LoVo (cell line): Measurements from ENCODE around the gene SPTA1.

Source experiments
- DNase-seq: peaks from one replicate; pipeline ENCODE4 v3.0.0-alpha.2; 2016; ENCODE audit warnings: low spot score

SPTA1 gene

DNA sequence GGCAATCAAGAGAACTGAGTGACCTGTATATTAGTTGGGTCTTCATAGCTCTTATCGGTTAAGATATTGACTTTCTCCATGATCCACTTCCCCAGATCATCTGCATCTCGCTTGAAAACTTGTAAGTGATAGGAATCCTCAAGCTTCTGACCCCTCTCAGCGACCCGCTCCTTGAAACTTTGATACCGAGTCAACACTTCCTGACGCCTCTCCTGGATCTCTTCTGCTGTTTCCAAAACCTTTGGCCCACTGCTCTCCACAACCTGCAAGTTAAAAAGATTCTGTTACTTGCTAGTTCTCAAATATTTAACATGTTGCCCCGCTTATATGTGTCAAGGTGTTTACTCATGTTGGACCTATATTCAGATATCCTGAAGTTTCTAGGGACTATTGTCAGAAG is 1.4 kb downstream of the SPTA1 start:
- DNase-seq, result no peak

DNA sequence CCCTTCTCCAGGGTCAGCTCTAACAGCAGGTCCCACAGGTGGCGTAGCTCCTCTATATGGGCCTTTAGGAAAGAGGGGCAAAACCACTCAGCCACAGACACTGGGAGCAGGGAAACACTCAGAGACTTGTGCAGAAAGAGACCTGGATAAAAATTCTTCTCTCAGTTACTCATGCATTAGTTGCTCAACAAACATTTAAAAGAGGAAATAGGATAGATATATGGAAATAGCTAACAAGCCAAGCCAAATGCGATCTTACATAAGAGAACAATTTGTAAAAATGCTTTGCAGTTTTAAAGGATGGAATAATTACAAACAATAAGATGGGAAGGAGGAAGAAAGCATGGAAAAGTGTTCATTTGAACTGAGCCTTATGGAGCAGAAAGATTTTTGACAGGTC is 4.9 kb downstream of the SPTA1 start:
- DNase-seq, result no peak

DNA sequence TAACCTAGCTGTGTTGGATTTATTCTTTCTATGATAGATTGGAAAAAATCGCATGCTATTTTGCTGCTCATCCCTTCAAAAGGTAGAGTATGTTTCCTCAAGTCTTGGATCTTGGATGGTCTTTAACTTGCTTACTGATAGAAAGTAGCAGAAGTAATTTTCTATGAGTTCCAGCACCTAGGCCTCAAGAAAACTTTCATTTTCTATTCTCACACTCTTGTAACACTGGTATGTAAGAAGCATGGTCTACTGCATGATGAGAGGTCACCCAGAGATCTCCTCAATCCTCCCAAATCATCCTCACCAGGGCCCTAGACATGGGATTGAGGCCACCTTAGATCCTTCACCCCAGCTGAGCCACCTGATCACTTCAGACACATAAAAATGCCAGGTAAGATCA is 7.2 kb downstream of the SPTA1 start:
- DNase-seq, result no peak

DNA sequence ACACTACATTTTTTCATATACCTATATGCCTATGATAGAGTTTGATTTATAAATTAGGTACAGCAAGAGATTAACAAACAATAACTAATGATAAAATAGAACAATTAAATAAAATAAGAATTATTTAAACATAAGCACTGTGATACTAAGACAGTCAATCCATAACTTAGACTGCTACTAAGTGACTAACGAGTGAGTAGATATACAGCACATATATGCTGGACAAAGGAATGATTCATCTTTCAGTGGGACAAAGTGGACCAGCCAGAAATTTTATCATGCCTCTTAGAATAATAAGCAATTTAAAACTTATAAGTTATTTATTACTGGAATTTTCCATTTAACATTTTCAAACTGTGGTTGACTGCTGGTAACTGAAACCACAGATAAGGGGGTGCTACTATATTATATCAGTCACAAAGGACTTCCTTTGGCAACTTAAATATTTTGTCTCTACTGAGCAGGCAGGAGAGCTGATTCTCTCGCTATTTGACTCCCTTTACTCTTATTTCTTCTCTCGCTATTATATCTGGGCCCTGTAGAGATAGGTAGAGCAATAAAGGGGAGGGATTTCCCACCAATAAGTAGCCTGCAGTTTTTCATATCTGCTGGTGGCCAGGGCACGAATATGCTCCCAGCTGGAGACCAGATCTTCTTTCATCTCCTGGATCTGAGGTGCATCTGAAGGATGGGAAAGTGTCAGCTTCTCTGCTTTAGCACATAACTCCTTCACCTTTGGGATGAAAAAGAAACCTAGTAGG is 10.8 kb downstream of the SPTA1 start:
- no peak for DNase-seq

DNA sequence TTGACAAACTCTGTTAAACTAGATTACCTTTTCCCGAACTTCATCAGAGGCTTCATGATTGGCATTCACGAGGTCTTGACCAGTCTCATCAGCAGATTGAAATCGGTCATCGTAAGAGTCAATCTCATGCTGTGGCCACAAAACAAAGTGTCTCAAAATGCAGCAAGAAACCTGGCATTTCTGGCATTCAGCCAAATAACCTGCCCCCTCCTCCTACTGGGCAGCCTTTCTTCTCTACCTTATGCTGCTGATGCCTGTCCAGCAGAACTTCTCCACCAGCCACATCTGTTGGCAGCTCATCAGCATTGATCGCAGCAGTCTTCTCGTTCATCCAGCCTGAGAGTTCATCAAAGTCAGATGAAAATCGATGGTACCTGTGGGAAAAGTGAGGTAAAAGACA is 12.2 kb downstream of the SPTA1 start:
- no peak for DNase-seq

DNA sequence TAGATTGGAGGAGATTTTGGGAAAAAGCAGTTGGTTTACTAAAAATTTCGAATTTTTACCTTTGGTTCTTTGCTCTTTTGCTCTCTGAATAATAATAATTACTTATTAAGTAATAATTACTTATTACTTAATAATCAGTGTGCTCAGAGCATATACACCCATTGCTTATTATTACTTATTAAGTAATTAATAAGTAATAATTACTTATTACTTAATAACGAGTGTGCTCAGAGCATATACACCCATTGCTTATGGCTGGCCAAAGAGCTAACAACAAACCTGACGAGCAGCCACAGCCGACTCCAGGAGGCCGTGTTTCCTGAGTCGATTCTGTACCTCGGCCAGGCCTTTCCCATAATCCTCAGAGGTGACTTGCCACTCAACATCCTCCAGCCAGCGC is 20.5 kb downstream of the SPTA1 start:
- no peak for DNase-seq

DNA sequence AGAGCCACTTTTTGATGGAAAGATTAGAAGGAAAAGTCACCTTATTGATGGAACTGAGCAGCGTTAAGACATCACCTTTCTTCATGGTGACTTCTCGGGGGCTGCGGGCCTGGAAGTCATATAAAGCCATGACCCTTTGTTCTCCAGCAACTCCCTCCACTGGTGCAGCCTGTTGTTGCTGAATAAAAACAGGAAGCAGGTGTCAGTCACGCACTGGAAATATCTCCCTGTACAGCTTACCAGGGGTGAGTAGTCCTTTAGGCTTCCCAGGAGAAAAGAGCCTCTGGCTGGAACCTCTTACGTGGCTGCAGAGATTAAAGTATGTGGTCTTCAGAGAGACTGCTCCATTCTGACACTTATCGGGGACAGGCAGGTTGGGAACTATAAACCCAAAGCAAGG is 31.9 kb downstream of the SPTA1 start:
- DNase-seq, result no peak

DNA sequence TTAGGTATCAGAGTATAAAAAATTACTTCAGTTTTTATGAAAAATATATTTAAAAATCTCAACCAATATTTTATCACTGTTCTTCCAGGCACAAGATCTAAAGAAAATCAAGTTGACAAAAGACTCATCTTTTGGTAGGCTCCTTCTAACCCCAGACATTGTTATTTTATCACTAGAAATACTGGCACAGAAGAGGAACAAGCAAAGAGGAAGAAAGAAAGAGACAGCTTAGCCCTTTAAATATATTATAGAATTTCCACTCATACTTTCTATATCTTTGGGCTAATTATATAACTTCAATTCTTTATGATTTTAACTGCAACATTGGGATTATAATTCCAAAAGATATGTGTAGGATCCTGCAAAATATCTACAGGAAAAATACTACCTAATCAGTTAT is 32.4 kb downstream of the SPTA1 start:
- no peak for DNase-seq

DNA sequence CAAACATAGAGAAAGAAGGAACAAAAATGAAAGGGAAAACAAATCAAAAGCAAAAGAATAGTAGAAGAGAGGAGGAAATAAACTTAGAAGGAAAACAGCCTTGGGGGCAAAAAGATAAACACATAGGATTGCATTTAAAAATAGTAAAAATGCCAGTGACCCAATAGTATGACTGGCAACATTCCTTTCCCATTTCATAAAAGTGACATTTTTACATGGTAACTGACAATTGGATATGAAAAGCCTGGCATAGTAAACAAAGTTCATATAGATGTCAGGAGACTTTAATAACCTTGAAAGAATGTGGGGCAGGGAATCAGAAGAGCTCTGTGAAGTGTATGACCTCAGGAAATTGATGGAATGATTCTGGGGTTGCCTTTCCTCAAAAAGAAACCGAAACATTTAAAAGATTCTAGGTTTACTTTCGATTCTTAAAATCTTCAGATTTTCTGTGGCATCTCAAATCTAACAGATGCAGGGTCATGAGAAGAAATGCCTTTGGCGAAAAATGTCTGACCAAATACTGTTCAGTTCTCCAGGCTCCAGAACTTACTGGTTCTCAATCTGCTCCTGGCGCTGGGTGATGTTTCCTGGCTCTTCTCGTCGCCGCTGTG is 33.7 kb downstream of the SPTA1 start:
- no peak for DNase-seq

DNA sequence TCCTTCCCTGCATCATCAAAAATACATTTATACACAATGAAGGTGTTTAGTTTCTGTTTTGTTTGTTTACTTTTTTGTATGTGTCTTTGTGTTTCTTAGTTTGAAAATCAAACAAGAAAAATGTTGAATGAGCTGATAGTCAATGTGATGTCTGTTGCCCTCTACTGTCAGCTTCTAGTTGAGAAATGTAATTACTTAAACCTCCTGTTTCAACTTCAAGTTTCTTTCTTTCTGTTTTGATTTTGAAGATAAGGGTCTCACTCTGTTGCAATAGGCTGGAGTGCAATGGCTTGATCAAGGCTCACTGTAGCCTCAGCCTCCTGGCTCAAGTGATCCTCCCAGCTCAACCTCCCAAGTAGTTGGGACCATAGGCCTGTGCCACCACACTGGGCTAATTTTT is 37.5 kb downstream of the SPTA1 start:
- DNase-seq, result no peak

DNA sequence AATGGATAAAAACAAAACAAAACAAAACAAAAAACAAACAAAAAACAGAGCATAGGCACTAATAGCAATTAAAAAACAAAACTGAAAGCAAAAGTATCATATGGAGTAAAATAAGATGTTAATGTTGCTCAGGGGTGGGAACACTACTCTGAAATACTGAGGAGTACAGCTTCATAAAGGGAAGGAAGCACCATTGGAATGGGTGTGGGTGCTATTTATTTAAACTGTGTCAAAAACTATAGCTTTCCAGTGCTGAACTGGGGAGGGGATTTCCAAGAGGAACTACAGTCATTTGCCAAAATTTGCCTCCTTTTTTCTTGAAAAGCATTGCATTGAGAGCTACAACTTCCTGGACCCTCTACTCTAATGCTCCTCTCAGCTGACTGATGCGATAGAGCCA is 40.0 kb downstream of the SPTA1 start:
- DNase-seq, result no peak

DNA sequence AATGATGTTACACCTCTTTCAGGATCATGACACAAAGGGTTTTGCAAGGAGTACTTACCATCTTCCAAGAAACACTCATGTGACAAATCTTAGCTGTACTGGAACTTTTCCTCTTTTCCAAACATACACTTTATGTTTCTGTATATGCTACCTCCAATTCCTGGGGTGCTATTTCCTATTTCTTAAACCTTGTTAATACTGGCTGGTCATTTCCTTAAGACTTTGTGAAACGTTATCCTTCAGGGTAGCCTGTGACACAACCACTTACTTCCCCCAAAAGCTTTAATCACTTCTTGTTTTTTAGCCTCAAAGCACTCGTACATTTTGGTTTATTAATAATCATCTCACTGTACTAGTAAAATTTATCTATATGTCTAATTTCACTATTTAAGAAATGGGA is 42.1 kb downstream of the SPTA1 start:
- no peak for DNase-seq

DNA sequence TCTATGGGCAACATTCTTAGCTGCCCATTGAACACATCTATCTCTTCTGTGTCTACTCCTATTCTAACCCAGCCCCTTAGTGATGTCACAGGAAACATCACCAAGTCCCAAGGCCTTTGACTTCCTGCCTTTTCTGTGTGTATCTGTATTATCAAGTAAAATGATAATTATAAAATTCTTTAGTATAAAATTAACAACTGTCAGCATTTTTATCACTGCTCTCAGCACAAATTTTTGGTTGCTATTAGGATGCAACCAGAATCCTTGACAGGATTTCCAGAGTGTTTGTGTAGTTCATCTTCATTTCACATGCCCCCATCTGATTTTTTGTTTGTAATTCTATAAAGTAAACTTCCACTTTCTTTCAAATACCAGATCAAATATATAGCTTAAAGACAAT is 47.6 kb downstream of the SPTA1 start:
- no peak for DNase-seq

DNA sequence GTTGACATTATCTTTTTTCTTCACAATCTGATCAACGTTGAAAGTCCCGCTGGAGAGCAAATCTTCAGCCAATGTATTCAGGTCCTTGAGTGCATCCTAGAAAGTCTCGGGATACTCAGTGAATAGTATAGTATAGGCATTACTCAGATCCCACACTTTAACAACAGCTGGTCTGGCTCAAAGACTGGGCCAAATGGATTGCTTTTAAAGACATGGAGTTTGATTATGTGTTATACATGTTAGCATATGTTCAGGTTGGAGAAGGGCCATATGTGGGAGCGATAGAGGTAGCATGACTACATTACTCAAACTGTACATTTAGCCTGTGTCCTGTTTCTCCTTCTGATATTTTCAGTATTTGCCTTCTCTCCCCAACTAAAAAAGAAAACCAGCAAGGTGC is 48.4 kb downstream of the SPTA1 start:
- DNase-seq, result no peak

DNA sequence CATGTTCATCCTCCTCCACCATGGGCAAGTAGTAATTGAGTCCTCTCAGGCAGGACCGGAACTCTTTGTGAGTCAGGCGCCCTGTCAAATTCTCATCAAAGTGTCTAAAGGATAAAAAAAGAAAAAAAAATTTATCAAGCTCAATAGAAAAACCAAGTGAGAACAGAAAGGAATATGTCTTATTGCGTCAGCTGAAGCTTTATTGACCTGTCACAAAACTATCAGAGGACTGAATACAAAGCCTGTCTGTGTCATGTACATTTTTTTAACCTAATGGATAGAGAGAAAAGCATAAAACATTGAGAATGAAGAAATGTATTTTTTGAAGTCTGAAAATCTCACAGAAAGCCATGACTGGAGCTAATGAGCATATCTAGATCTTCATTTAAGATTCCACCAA is 72.8 kb downstream of the SPTA1 start:
- no peak for DNase-seq

DNA sequence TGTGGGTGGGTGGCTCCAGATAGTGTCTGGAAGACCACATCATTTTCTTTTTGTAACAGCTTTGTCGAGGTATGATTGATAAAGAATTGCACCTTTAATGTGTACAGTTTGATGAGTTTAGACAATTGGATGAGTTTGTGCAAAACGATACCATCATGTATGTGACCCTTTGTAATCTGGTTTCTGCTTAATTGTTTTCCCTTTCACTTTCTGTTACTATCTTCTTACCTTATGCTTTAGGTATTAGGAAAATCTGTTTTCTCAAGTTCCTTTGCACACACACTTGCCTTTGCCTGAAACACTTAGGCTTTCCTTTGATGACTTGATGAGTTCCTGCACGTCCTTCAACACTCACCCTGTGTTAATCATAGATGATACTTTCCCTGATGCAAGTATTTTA is 74.6 kb downstream of the SPTA1 start:
- no peak for DNase-seq

DNA sequence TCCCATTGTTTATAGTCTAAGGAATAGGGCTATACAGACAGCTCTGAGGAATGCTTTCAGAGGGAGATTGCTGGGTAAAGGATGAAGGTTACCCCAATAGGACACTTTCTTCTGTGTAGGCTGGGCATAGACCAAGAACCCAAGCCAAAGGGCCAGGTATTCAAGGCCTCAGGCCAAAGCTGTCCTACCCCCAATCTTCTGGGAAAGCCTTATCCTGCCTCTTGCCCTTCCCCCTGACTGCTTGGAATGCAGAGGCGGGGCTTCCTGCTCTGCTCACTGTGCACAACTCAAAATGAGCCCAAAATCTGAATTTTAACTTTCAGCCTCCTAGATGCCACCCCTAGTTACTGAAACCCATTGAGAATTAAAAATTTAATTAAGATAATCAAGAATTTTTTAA is 79.2 kb downstream of the SPTA1 start:
- DNase-seq, result no peak

DNA sequence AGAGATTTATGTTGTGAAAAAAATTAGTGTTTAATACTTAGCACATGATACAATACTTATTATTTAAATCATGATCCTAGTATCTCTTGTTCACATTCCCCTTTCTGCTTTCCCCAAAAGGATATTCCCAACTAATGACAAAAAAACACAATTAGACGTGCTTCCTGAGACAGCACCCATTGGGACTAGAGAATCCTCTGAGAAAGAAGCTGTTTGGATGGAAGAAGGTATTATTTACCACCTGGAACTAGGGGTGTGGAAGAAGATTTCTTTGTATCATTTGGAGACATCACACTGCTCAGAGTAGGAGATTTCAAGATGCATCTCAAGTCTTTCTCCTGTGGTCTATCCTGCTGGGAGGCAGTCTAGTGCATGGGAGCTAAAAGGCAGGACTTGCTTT is 81.5 kb downstream of the SPTA1 start, which contains the start of gene OR10Z1:
Gene OR10Z1, plus strand, starts transcription at position 301 of the 400 bp plus-strand sequence. CDS start 1,171 bp downstream, outside the sequence.
- DNase-seq, result no peak

DNA sequence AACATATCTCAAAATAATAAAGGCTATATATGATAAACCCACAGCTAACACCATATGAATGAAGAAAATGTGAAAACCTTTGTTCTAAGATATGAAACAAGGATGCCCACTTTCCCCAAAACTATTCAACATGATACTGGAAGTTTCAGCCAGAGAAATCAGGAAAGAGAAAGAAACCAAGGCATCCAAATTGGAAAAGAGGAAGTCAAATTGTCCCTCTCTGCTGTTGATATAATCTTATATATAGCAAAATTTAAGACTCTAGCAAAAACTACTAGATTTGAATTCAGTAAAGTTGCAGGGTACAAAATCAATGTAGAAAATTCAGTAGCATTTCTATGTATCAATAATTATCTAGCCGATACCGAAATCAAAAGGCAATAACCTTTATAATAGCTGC is 85.8 kb downstream of the SPTA1 start:
- DNase-seq, result no peak

DNA sequence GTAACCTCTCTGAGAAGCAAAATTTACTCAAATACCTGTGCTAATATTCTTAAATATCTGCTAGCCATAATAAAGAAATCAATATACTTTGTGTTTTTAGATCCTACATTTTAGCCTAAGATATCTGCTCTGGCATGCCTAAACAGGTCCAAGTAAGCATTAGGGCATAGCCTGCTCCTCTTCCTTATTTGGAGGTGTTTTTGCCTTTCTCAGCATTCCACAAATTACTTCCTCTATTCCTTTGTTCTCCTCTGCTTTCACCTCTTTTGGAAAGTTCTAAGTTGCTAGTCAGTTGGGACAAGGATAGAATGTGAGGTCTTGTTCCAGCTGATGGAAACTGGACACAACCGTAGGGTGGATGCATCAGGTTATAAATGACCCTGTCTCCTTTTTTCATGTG is 99.6 kb downstream of the SPTA1 start:
- DNase-seq, result no peak

DNA sequence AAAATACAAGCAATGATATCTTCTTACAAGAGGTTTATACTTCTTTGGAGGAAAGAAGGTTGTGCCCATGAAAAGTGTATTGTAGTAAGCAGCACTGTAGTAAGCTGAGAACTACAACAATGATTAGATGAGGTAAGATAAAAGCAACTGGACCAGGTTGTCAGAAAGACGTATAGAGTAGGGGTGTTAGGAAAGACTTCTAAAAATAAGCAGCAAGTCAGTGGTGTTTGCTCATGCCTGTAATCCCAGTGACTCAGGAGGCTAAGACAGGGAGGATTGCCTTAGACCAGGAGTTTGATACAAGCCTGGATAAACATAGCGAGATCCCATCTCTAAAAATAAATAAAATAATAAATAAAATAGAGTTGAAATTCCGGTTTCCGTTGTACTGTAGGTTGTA is 102.6 kb downstream of the SPTA1 start:
- DNase-seq, result no peak

DNA sequence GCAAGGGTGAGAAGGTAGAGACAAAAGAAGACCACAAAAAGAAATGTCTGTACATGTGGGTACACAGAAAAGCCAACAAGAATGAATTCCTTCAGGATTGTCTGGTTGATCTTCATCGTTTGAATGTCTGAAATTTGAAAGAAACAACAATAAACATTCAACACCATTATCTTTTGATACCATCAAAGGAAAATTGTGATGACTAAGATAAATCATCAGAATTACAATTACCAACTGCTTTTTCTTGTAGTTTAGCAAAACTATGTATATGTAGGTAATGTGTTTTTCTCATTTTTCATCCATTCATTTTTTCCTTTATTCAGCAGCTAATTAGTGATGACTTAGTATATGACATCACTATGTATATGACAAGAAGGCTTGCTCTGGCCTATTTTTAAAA is 106.8 kb downstream of the SPTA1 start, which contains the start of gene OR10X1:
Gene OR10X1, minus strand, starts transcription at position 167 of the 400 bp plus-strand sequence. Its CDS starts 0 bp downstream, at position 167.
- no peak for DNase-seq

DNA sequence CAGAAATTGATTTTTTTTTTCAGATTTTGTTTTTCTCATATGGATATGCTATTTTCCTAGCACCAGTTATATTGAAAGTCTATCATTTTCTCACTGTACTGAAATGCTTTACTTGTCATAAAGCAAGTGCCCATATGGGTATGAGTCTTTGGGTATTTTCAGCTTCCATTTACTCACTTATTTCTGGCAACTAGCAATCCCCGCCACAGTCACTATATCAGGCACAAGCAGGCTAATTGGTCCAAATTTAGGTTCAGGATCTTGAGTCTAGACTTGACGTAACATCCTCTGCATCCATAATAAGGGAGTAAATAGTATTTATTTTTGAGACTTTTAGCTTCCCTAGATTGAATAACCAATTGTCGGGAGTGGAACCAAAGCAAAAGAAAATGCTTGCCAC is 109.0 kb downstream of the SPTA1 start:
- no peak for DNase-seq

DNA sequence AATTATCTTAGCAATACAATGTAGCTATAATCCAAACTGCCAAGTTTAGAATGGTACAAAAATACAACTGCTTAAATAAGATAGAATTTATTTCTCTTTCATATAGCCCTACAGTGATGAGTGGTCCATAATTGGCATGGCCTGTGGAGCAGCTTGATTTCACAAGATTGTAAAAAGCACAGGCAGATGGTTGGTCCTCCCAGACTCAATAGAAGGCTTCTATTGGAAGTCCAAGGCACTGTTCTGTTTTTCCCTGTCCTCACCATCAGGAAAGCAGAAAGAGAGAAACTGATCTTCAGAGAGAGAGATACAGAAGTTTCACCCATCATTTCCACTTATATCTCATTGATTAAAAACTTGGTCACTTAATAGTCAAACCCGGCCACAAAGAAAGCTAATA is 114.3 kb downstream of the SPTA1 start:
- DNase-seq, result no peak
